GM19193 (cell line): Measurements from ENCODE around the gene RAB23.

Experiments
- POLR2A ChIP-seq: IDR thresholded peaks from 4 replicates; pipeline ENCODE4 v1.6.1; 2011; ENCODE audit not compliant: insufficient read depth, insufficient read length; ENCODE audit errors: extremely low read depth

Gene RAB23

DNA sequence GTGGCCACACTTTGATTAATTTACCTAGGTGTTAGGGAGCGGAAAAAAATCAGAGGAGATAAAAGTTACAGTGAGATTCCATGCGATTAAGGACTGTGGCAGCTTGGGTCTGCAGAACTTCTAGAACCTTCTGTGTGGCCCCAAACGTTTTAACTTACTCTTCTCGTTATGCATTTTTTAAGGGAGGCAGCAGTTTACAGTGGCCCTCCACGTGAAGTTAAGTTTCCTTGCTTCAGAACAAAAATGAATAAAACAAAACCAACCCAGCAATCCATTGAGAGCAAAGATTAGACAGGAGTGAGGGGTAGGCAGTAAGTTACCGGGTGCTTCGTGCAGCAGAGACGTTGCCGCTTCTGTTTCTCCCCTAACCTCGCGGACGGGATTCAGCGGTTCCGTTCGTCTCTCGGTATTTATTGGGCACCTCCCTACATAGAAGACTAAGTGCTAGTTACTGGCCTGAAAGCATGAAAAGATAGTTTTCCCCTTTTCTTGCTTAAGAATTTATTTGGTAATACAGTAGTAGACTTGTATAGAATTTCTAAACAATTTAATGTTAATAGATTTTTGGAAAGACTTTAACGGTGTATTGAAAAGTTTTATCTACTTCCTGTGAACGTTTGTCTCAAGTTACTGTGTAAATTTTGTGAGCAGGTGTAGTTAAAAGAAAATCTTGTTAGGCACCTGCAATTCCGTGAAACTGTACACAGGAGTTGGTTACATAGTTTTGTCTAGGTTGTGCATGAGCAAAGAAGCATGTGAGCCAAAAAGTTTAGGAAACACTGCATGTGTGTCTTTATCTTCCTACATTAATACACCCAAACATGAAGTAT is 48.8 kb downstream of the RAB23 start:
- TF ChIP-seq POLR2A = no peak

- peak; percentile 95 for TF ChIP-seq POLR2A
These were observed 49.7 kb downstream of the RAB23 start, which contains the start of gene BAG2 for GRCh38 chr6:57172136-57173055. Gene BAG2, plus strand, starts transcription at chr6:57172326. Its CDS starts 372 bp downstream, at chr6:57172698.

GRCh38 chr6:57165080-57165479 is 57.0 kb downstream of the RAB23 start:
- no peak for TF ChIP-seq POLR2A

GRCh38 chr6:57163956-57164355 is 58.2 kb downstream of the RAB23 start:
- TF ChIP-seq POLR2A = no peak

DNA sequence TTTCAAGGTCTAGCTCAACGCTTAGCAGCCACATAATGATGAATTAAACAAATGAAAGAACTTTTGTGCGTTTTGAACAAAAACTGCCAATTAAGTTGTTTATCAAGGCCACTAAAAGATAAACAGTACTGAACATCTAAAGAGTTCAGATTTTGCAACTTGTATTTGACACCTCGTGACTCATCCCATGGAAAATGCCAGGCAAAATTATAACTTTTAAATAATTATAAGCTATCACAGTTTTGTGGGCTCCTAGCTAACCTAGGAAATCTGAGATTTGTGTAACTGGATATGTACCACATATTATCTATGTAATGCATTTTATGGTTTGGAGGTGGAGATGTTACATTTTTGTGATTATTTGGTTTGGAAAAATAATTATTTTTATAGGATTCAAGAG is 59.6 kb downstream of the RAB23 start:
- TF ChIP-seq POLR2A = no peak

- TF ChIP-seq POLR2A = no peak
These were observed 60.1 kb downstream of the RAB23 start for GRCh38 chr6:57162028-57162427.

DNA sequence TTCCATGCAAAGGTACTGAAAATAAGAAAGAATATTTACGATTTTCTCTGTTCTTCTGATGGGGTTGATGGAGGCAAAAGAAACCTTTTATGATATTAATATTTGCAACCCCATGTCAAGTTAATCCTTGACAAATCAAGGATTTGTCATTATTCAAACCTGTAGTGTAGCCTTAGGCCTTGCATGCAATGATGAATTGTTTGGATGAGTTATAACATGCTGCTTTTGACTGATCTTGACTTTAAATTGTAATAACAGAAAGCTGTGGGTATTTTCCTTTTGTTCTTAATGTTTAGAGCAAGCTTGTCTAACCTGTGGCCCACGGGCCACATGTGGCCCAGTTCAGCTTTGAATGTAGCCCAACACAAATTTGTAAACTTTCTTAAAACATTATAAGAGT is 63.0 kb downstream of the RAB23 start:
- TF ChIP-seq POLR2A = no peak

GRCh38 chr6:57158658-57159057 is 63.4 kb downstream of the RAB23 start:
- TF ChIP-seq POLR2A = no peak

DNA sequence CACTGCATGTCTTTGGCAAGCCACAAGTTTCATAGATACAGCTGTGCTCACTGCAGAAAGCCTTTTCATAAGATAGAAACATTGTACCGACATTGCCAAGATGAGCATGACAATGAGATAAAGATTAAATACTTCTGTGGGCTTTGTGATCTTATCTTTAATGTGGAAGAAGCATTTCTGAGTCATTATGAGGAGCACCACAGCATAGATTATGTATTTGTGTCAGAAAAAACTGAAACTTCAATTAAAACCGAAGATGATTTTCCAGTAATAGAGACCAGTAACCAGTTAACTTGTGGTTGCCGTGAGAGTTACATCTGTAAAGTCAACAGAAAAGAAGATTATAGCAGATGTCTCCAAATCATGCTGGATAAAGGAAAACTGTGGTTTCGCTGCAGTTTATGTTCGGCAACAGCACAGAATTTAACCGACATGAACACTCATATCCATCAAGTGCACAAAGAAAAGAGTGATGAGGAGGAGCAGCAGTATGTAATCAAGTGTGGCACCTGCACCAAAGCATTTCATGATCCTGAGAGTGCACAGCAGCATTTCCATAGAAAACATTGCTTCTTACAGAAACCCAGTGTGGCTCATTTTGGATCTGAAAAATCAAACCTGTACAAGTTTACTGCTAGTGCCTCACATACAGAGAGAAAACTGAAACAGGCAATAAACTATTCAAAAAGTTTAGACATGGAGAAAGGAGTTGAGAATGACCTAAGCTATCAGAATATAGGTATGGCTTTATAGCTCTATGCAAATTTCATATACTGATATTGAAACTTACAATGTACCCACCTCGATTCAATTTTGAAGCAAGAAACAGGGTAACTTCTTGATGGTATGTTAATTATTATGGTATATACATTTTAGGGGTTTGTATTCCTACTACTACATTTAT is 73.9 kb downstream of the RAB23 start:
- TF ChIP-seq POLR2A = no peak

- TF ChIP-seq POLR2A = no peak
These were observed 74.7 kb downstream of the RAB23 start for GRCh38 chr6:57147401-57147800.

- no peak for TF ChIP-seq POLR2A
These were observed 78.4 kb downstream of the RAB23 start for GRCh38 chr6:57143690-57144089.

DNA sequence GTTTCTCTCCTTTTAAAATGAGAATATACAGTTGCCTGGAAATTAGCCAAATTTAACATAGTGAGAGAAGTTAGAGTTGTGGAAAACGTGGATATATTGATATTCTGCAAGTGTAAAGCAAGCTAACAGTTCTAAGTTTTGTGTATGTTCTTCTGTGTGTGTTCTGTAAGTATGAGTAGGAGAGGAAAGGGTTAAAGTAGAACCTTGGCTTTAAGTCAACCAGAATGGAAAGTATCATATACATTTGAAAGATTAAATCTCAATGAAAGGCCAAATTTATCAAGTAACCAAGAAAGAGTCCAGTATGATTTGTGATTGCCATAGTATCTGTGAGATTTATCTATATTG is 80.0 kb downstream of the RAB23 start:
- no peak for TF ChIP-seq POLR2A

- TF ChIP-seq POLR2A = no peak
These were observed 80.5 kb downstream of the RAB23 start for GRCh38 chr6:57141451-57142177.

- no peak for TF ChIP-seq POLR2A
These were observed 84.1 kb downstream of the RAB23 start for GRCh38 chr6:57138026-57138425.
